DMS 273 (cell line): ENCODE results near the gene EHBP1.

Source experiments
- DNase-seq: peaks from one replicate; lab custom pipeline; 2025; ENCODE audit not compliant: unreplicated experiment; lab: John Stamatoyannopoulos, UW

Gene EHBP1

DNA sequence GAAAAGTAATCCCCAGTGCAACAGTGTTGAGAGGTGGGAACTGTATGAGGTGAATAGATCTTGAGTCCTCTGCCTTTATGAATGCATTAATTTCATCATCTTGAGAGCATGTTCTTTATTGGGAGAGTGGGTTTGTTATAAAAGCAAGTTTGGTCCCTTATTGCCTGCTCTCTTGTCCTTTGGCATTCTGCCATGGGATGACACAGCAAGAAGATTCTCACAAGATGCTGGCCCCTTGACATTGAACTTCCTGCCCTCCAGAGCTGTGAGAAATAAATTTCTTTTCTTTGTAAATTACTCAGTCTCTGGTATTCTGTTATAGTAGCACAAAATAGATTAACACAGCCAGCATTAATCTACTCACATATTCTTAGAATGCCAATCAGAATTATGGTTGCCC lies 108.6 kb downstream of the EHBP1 start:
- peak; percentile 4 for DNase-seq

DNA sequence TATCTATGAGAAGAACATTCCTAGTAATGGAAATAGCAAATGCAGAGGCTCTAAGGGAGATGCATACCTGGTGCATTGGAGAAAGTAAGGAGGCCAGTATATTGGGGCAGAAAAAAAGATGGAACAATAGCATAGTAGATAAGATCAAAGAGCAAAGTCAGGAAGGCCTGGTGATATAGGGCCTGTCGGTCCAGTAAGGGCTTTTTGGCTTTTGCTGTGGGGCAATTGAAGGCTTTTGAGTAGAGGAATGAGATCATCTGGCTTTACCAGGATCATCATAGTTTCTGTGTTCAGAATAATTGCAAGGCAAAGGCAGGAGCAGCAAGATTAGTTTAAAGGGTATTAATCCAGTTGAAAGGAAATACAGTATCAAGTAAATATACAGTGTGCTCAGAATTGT lies 111.8 kb downstream of the EHBP1 start:
- DNase-seq: no peak

DNA sequence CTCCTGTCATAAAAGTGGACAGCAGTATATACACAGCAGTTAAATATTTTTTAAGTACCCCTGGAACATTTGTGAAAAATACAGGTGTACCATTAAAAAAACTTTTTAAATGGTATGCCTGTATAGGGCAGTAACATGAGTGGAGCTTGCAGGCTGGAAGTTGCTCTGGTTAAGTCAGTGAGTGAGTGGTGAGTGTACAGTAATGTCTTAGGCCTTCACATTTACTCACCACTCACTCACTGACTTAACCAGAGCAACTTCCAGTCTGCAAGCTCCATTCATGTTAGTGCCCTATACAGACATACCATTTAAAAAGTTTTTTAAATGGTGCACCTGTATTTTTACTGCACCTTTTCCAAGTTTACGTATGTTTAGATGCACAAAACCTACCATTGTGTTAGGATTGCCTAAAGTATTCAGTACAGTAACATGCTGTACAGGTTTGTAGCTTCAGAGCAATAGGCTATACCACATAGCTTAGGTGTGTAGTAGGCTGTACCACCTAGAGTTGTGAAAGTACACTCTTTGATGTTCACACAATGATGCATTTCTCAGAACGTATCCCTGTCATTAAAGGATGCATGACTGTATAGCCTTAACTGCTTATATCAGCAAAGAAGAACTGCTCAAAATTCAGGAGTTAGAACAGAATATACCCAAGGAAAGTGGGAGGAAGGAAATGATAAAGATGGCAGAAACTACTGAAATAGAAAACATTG lies 112.6 kb downstream of the EHBP1 start:
- no peak for DNase-seq

DNA sequence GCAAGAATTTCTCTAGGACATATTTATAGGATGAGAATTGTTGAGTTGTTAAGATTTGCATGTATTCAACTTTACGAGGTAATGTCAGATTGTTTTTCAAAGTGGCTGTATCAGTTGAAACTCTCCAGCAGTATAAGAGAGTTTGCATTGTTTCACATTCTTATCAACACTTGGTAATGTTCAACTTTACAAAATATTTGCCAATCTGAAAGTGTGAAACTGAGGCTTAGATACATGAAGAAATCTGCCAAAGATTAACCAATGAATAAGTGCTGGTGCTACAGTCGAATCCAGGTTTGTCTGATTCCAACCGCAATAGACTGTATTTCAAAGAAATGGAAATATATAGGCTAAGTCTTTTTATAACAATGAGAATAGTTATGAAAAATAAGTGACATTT lies 117.0 kb downstream of the EHBP1 start:
- DNase-seq: no peak

DNA sequence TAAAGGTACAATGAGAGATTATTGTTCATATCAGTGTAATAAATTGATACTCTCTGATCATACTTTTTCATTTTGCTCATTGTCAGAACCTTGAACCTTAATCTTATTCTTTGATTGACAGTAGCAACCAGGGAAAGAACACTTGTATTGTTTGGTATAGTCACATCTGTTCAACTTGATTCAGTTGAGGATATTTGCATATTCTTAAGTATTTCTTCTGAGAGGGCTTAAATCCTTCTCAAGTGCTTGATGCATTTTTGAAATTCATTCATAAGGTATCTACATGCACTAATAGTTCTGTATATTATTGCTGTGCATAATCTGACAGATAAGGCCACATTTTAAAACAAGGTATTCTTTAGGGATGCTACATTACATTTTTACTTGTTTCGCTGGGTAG lies 118.9 kb downstream of the EHBP1 start:
- DNase-seq: no peak

DNA sequence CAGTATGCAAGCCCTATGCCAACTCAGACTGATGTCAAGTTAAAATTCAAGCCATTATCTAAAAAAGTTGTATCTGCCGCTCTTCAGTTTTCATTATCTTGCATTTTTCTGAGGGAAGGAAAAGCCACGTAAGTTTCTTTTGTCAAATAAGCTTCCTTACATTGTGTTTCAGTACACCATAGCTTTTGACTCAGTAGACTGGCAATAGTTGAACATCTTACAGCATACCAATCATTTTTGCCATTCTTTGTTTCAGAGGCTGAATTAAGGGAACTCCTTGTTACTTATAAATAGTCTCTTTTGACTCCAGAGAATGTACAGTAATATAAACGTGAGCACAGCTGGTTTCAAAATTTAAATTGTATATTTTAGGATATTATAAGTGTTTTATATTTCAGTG lies 120.6 kb downstream of the EHBP1 start:
- DNase-seq: no peak

DNA sequence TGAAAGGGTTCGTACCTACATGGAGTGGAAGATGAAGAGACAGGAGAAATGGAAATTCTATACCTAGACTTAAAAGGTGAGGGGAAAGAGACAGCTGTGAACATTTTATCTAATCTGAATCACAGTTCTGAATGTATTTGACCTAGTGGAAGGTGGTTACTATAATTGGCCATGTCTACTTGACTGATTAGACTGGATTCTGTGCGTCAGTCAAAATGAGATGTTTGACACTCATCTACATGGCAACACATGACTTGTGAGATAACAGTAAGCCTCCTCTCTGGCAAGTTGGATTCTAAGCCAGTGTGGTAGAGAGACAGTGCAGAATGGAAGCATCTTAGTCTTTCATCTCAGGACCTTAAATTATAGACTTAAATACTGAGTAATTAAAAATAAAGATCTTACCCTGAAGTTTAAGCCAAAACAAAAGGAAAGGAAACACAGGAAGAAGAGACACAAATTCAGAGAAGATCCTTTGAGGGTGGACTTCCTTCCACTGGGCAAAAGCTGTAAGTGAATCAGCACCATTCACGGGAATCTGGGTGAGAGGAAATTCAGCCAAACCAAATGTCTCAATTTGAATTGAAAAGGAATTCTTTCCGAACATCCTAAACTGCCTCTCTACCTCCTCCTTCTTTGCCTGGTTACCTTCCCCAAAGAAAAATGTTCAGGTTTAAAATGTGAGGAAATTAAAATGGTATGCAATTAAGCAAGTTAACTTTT lies 121.6 kb downstream of the EHBP1 start:
- no peak for DNase-seq

DNA sequence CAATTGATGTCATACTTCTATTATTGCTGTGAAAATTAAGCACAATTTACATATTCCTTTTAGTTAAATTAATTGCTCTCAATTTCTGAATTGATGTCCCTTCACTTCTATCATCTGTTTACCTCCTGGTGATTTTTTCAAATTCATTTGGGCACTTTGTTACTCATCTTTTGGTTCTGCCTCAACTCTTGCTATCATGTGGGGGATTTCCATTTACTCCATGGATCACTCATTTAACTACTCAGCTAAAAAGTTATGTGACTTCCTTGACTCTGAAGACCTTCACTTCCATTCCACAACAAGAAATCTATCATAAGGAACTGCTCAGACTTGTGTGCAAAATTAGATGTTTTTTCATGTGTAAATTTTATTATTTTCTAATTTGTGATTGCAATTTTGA lies 126.2 kb downstream of the EHBP1 start:
- no peak for DNase-seq

DNA sequence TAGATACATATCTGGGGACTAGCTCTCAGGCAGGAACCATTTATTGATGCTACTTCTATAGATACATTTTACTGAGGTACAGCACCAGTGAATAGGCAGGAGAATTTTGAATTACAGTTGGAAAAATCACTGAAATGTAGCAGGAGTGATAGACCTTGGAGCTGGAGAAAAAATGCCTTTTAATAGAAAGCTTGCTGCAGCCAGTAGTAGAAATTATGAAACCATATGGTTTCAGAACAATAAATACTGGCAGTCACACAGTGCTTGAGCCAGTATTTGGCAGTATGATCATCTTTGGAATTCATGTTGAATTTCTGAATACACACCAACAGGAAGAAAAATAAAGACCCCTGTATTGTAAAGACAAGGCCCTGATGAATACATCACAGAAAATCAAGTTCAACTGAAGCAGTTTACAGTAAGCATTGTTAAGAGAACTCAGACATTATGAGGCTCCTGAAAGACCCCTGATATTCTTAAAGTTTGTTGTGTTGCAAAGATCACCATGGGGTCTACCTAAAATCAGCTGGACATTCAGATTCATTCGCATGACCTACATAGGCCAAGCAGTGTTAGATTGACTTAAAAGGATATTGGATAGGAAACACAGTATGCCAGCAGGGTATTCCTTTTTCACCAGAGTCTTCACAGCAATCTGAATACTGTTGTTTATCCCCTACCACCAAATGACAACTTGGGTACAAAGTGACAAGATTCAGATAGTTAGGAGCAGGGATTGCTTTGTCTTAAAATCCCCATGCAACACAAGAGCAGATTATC lies 139.0 kb downstream of the EHBP1 start:
- no peak for DNase-seq

DNA sequence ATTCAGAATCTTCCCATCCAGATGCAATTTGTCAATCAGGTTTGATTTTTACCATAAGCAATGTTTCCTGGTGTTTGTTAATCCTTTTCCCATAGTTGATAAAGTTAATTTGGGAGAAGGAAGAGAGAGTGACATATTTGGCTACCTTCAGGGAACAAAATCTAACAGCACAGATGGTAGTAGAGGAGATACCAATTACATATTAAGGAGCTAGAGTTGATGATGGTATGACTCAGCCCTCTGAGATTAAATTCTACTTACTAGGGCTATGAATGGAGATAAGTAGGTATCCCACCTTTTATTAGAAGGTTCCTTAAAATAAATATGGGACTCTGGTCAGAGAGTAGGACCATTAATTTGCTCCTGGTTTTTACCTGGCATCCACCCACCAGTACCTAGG lies 139.7 kb downstream of the EHBP1 start:
- no peak for DNase-seq

DNA sequence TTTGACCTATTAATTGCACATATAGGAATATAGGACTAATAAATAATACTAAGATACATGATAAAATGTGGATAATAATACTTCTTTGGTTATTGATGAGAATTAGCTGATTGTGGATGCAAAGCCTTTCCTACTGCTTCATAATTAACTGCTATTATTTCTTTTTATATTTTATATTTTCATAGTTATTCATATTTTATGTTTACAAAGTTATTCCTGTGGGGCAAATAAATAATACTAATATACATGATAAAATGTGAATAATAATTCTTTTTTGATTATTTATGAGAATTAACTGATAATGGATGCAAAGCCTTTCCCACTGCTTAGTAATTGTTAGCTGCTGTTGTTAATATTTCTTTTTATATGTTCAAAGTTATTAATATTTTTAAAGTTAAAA lies 146.7 kb downstream of the EHBP1 start:
- DNase-seq: no peak

DNA sequence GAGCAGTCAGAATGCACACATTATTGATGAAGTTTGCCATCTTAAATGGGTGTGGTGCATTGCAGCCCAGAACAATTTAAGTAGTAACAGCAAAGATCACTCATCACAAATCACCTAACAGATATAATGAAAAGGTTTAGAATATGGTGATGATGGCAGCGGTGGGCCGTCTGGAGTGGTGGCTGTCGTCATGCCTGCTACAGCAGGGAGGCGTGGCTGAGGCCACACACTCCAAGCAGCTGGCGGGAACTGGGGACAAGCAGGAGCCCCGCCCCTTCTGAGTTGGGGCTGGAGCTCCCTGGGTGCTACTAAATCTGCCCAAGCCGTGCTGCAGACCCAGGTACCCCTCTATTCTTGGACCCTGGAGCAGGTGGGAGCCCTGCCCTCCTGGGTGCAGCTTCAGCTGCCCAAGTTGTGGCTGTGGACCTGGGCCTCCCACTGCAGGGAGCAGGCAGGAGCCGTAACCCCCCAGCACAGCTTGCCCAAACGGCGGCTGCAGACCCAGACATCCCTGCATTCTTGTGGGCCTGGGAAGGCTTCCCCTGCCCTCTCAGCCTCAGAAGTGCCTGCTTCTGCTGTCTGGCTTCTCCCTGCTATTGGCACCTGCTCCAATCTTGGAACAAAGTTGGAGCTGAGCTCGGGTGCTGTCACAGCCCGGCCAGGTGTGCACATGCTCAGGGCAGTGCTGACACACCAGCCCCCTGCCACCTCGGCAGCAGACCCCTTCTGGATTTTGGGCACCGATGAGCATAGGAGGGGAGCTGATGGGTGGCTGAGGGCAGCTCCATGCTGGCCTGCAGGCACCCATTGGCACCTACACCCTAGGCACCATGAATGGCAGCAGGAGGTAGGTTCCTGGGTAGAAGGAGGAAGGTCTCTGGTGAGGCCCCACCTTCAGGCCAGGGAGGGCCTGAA lies 149.3 kb downstream of the EHBP1 start:
- DNase-seq: no peak

DNA sequence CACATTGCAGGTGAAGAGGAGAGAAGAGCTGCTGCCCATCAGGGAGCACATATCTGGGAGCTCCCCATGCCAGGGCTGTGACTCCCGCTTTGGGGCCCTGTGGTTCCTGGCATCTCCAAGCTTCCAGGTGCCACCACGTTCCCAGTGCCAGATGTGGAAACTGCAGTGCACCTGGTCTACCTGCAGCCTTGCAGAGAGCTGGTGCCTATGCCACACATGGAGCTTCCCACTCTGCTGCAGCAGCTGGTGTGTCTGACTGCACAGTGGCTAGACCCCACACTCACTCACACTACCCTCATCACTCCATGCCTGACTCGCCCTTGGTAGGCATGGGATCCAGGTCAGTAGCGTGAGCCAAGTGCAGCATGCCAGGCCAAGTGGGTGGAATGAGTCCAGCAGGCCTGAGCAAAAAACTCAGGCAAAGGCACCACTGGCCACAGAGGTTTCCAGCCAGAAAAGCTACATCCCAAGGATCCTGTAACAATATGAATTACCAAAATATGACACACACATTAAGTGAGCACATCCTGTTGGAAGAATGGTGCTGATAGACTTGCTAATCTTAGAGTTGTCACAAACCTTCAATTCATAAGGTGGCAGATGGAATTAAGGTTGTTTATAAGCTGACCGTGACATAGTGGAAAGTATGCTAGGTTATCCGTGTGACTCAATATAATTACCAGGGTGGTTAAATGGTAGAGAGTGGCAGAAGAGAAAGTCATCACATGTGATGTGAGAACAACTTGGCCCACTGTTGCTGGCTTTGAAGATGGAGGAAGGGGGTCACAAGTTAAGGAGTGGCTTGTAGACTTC lies 150.9 kb downstream of the EHBP1 start:
- DNase-seq: no peak

DNA sequence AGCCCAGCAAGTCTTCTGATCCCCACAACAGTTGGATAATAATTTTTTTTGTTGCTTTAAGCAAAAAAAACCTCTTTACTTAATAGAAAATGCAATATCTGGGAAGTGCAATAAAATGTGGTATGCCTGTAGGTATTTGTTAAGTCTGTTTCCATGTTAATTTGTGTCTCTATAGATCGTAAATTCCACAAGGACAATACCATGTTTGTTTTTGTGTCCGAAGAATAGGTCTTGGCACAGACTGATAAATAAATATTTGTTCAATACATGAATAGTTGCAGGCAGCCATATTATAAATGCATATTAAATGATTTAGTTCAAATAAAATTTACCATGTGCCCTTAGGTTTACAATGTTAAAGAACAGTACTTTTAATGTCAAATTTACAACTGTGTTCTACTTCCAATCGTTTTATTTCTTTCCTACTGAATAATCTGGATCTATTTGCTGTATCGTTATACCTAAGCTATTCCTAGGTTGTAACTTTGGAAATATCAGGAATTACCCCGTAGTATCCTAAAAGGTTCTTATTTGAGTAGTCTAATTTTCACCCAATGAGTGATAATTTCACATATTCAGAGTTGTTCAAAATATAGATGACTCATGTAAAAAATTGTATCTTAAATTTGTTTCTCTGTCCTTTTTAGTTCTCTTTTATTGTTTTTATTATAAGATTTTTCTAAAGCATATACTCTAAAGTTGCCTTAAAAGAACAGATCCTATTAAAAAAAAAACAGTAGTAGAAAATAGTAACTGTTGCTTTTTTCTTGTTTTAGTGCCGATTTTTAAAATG lies 151.8 kb downstream of the EHBP1 start:
- DNase-seq: no peak

DNA sequence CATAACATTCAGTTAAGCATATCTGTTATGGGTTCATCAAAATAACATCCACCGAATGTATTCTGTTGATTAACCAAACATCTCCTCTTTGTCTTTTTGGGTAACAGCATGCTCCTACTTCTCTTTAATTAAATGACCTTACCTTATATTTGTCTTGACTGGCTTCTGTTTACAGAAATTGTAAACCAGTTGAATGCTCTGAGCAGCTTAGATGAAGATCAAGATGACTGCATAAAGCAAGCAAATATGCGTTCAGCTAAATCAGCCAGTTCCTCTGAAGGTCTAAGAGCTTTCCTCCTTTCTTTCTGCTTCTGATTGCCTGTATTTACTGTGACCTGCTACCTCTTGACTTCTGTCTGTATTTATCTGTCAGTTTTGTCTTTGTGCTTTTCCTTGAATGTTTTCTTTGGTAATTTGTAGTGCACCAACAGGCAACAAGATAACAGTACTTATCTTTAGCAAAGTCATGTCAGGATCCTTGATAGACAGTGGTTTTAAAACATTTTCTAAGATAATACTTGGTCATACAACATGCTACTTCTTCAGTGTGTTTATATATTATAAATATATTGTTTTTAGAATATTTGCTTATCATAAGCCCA lies 152.8 kb downstream of the EHBP1 start:
- DNase-seq: no peak

DNA sequence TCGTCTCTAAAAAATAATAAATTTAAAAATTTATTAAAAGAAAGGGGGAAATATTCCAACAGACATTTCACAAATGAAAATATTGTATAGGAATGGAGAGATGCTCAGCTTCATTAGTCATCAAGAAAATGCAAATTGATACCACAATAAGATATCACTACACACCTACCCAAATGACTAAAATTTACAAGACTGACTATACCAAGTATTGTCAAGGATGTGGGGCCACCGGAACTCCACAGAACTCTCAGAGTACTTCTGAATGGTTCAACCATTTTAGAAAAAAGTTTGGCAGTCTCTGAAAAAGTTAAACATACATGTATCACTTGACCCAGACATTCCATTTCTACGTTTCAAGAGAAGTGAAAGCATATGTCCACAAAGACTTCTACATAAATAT lies 163.4 kb downstream of the EHBP1 start:
- no peak for DNase-seq

DNA sequence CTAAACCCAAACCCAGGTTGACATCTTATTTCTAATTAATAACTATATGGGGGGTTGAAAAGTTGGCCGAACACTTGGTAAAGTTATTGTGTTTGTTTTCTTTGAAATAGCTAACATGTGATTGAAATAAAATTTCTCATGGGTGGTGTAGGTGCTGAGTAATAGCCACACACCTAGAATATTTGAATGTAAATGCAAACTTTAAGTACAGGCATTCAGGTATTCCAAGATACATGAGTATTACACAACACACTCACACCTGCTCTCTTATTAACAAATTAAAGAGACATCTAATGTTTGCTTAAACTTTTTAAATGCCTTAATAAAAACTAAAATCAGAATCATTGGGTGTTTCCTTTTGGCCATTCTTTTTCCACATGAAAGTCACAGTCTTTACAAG lies 165.5 kb downstream of the EHBP1 start:
- no peak for DNase-seq

DNA sequence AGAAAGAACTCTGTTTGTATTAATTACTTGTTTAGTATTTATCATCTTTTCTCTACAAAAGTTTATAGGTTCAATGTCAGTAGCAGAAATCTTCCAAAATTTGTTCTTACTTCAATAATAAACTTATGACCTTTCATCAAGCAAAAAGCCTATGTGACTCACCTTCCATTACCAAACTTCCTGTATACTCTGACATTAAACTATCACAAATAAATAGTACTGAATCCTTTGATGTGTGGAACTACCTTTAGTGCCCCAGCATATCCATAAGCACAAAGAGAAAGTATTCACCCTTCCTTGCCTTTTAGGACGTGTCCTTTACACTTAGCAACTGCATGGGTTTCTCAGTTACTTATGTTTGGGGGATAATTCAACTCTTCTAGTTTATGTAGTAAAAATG lies 166.0 kb downstream of the EHBP1 start:
- no peak for DNase-seq

DNA sequence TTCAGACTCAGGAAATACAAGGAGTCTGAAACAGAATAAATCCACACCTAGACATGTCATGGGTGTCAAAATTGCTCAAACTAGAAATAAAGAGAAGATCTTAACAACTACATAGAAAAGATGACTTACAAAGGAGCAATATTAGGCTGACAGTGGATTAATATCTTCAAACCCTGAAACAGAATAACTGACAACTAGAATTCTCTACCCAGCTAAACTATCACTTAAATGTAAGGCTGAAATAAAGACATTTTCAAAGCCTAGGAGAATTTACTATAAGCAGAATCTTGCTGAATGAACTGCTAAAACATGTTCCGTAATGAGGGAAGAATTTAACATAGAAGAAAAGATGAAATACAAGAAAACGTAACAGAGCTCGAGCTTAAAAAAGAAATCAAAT lies 168.1 kb downstream of the EHBP1 start:
- no peak for DNase-seq
